Chondrocyte (in vitro differentiated cells): Measurements from ENCODE around the gene SPATA31D3. TPM values are rescaled to one million over a fixed set of nuclear protein-coding genes. Genes with fewer than 3 reads are reported as not detected.
"Not testable (repeated sequence)": the region's sequence is repeated elsewhere in the genome, so short reads cannot be mapped to it uniquely, and the experiment has no call there.

Experiments used
- DNase-seq: peaks from one replicate; pipeline ENCODE4 v3.0.0; 2021; ENCODE audit warnings: mixed read lengths, low spot score
- H3K27ac Mint-ChIP-seq: one replicate; pipeline ENCODE4 v1.8.0; 2021; ENCODE audit warnings: mild to moderate bottlenecking, moderate library complexity, mixed read lengths; ENCODE audit not compliant: unreplicated experiment
- H3K27me3 Mint-ChIP-seq: 2 replicates; pipeline ENCODE4 v1.8.0; 2021; ENCODE audit warnings: low read depth, mixed read lengths
- H3K36me3 Mint-ChIP-seq: 2 replicates; pipeline ENCODE4 v1.8.0; 2021; ENCODE audit warnings: low read depth, mixed read lengths
- H3K4me1 Mint-ChIP-seq: 2 replicates; pipeline ENCODE4 v1.8.0; 2021; ENCODE audit warnings: low read depth, mild to moderate bottlenecking, mixed read lengths
- H3K4me3 Mint-ChIP-seq: one replicate; pipeline ENCODE4 v1.8.0; 2021; ENCODE audit warnings: mild to moderate bottlenecking, moderate library complexity, mixed read lengths; ENCODE audit not compliant: unreplicated experiment
- H3K9me3 Mint-ChIP-seq: 2 replicates; pipeline ENCODE4 v1.8.0; 2021; ENCODE audit warnings: low read depth, mixed read lengths
- CTCF ChIP-seq: fragments of 200-600 bp; sonication (generic); IDR thresholded peaks from 2 replicates; pipeline ENCODE4 v1.5.0; 2021; ENCODE audit warnings: antibody characterized with exemption, mild to moderate bottlenecking, moderate library complexity
- long read RNA-seq: library from polyadenylated mRNA; stranded (forward); transcript quantifications from one replicate; pipeline ENCODE4 v2.0.0, GENCODE V29; 2021
- total RNA-seq: library from RNA; stranded (reverse); gene quantifications from 3 replicates; pipeline ENCODE4 v1.2.1, GENCODE V29; 2021

SPATA31D3 gene
- not detected in 3 replicates for total RNA-seq
- long read RNA-seq: 0 reads

DNA sequence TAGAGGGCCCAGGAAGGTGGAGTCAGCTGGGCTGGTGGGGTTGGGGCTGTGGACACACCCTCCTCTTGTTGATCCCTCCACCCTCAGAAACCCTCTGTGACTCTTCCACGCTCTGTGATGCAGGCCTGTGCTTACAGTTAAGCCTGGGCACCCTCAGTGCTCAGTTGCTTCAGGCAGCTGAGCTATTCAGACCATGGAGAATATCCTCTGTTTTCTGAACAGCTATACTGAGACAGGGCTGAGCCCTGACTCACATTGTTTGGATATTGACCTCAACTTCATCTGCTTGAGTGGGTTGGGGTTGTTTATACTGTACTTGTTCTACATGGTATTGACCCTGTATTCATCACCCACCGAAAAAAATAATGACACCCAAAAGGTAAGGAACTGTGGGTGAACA lies at the start of gene SPATA31D3:
TSS of gene SPATA31D3 (plus strand) at position 108 of the 400 bp plus-strand sequence. CDS start at position 194, 86 bp downstream.
- H3K27me3 Mint-ChIP-seq, H3K9me3 Mint-ChIP-seq: not testable (repeated sequence)

GRCh38 chr9:81893929-81894328 lies 49.4 kb upstream of the SPATA31D3 start:
- Mint-ChIP-seq H3K27ac (no peak overlapping the region), H3K36me3 (no peaks in the 10 kb centered on the region), H3K9me3 (no peaks in the 10 kb centered on the region), H3K4me1 (peaks cover 10% of the 10 kb centered on the region), H3K4me3 (no peak overlapping the region), H3K27me3 (no peaks in the 10 kb centered on the region)
- no peak for TF ChIP-seq CTCF
- no peak for DNase-seq

More for the DNA sequence above, at the start of gene SPATA31D3:
- not testable (repeated sequence) for H3K4me1 Mint-ChIP-seq, H3K4me3 Mint-ChIP-seq, H3K27ac Mint-ChIP-seq, H3K36me3 Mint-ChIP-seq, DNase-seq

- Mint-ChIP-seq H3K4me3 (no peak overlapping the region), H3K4me1 (peaks cover 13% of the 10 kb centered on the region), H3K27me3 (no peaks in the 10 kb centered on the region), H3K36me3 (no peaks in the 10 kb centered on the region), H3K9me3 (no peaks in the 10 kb centered on the region), H3K27ac (no peak overlapping the region)
- no peak for DNase-seq
- no peak for TF ChIP-seq CTCF
Observed at GRCh38 chr9:81894891-81895290, 48.4 kb upstream of the SPATA31D3 start.

- H3K4me3 Mint-ChIP-seq: no peak overlapping the region
- H3K27ac Mint-ChIP-seq: no peak overlapping the region
- no peaks in the 10 kb centered on the region for H3K27me3 Mint-ChIP-seq
- no peaks in the 10 kb centered on the region for H3K36me3 Mint-ChIP-seq
- DNase-seq: no peak
- H3K9me3 Mint-ChIP-seq: no peaks in the 10 kb centered on the region
- H3K4me1 Mint-ChIP-seq: peaks cover 18% of the 10 kb centered on the region
- no peak for TF ChIP-seq CTCF
Observed at GRCh38 chr9:81896070-81896469, 47.2 kb upstream of the SPATA31D3 start.

DNA sequence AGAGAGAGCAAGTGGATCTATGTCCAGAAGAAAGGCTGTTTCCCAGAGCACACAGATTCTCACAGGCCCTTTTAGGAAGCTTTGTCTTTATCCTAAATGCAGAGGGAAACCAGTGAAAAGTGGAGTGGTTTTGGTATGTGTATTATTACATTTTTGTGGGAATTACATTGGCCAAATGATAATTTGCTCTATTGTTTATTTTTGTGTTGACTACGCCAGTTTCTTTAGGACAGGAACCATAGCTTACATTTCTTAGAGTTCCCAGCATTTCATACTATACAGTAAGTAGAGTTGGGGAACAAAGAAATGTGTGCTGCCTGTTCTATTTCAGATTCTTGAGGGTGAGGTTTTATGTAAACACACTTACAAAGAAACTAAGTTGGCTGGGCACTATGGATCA lies 44.4 kb upstream of the SPATA31D3 start:
- H3K27me3 Mint-ChIP-seq: no peaks in the 10 kb centered on the region
- H3K4me1 Mint-ChIP-seq: peaks cover 35% of the 10 kb centered on the region
- no peak for DNase-seq

More for the DNA sequence above, 44.4 kb upstream of the SPATA31D3 start:
- TF ChIP-seq CTCF: no peak
- H3K36me3 Mint-ChIP-seq: no peaks in the 10 kb centered on the region
- no peaks in the 10 kb centered on the region for H3K9me3 Mint-ChIP-seq
- no peak overlapping the region for H3K27ac Mint-ChIP-seq
- H3K4me3 Mint-ChIP-seq: no peak overlapping the region
